Medulla oblongata (tissue), 1 donor: ENCODE data around the gene SP6.

ENCODE experiments used
- DNase-seq: peaks from one replicate; pipeline ENCODE4 v3.0.0-alpha.2; 2015; ENCODE audit errors: extremely low spot score

Gene SP6

GRCh38 chr17:47812146-47812920 lies 38.6 kb downstream of the SP6 start:
- DNase-seq: no peak

GRCh38 chr17:47811709-47812108 lies 39.3 kb downstream of the SP6 start:
- no peak for DNase-seq

GRCh38 chr17:47810901-47811635 lies 39.9 kb downstream of the SP6 start:
- no peak for DNase-seq

GRCh38 chr17:47810200-47810821 lies 40.7 kb downstream of the SP6 start:
- no peak for DNase-seq

GRCh38 chr17:47808830-47809480 lies 42.0 kb downstream of the SP6 start:
- DNase-seq: no peak

- DNase-seq: no peak
Measured at GRCh38 chr17:47808036-47808829, 42.7 kb downstream of the SP6 start.

- no peak for DNase-seq
Measured at GRCh38 chr17:47807421-47807820, 43.5 kb downstream of the SP6 start.

GRCh38 chr17:47806913-47807255 lies 44.1 kb downstream of the SP6 start:
- no peak for DNase-seq

GRCh38 chr17:47806026-47806912 lies 44.7 kb downstream of the SP6 start:
- DNase-seq: no peak

GRCh38 chr17:47804461-47804860 lies 46.5 kb downstream of the SP6 start:
- DNase-seq: no peak

- no peak for DNase-seq
Measured at GRCh38 chr17:47803751-47804150, 47.2 kb downstream of the SP6 start.

- no peak for DNase-seq
Measured at GRCh38 chr17:47803201-47803600, 47.8 kb downstream of the SP6 start.

- DNase-seq: peak; percentile 16
Measured at GRCh38 chr17:47802341-47803022, 48.5 kb downstream of the SP6 start.

- DNase-seq: no peak
Measured at GRCh38 chr17:47801906-47802305, 49.1 kb downstream of the SP6 start.

GRCh38 chr17:47801176-47801765 lies 49.7 kb downstream of the SP6 start:
- DNase-seq: no peak

GRCh38 chr17:47800686-47801085 lies 50.3 kb downstream of the SP6 start:
- DNase-seq: no peak

GRCh38 chr17:47797797-47798196 lies 53.2 kb downstream of the SP6 start:
- no peak for DNase-seq
